ENCODE results near the gene RBMS2. TPM values are rescaled to one million over a fixed set of nuclear protein-coding genes. Genes with fewer than 3 reads are reported as not detected.

RBMS2 gene
- polyA plus RNA-seq (ENCODE audit: low read depth in 6 of 6): 1 to 10 TPM in 1 of 6 donors, under 1 TPM in 5; 0.03 to 6.0 (median 0.54) TPM

- ATAC-seq (ENCODE audit: low read depth in 2 of 2) (peak; percentile 97), DNase-seq (peak; percentile 39)
- Mint-ChIP-seq H3K27me3 (peaks cover 0 to 7% (median 0%) of the 10 kb centered on the region in 3 donors), H3K27ac (peak within 1 kb of the TSS; percentile 33 to 94 (median 70)), H3K9me3 (no peaks in the 10 kb centered on the region), H3K4me1 (peaks cover 11 to 24% (median 22%) of the 10 kb centered on the region in 3 donors), H3K4me3 (peak within 1 kb of the TSS; percentile 67 to 97 (median 93)), H3K36me3 (no peaks in the 10 kb centered on the region)
These were observed at the start of gene RBMS2 for GRCh38 chr12:56521590-56522371. Gene RBMS2 (plus strand): TSS chr12:56521820. CDS start chr12:56522024, 204 bp downstream.

- H3K27ac Mint-ChIP-seq: peak overlapping the region in 1 of 6 donors; percentile 52
These were observed 47.2 kb upstream of the RBMS2 start for GRCh38 chr12:56474389-56474788.

GRCh38 chr12:56476143-56476542 is 45.5 kb upstream of the RBMS2 start:
- Mint-ChIP-seq H3K27ac (peak overlapping the region in 3 of 6 donors; percentile 7 to 74 (median 18)), H3K9me3 (no peaks in the 10 kb centered on the region), H3K27me3 (no peaks in the 10 kb centered on the region), H3K4me1 (peaks cover 9 to 14% (median 12%) of the 10 kb centered on the region in 3 donors), H3K4me3 (no peak overlapping the region), H3K36me3 (no peaks in the 10 kb centered on the region)
- DNase-seq: no peak
- no peak for ATAC-seq (ENCODE audit: low read depth in 2 of 2)

More at GRCh38 chr12:56474389-56474788, 47.2 kb upstream of the RBMS2 start:
- H3K9me3 Mint-ChIP-seq: no peaks in the 10 kb centered on the region
- no peak for ATAC-seq (ENCODE audit: low read depth in 2 of 2)
- peaks cover 17 to 19% (median 17%) of the 10 kb centered on the region in 3 donors for H3K4me1 Mint-ChIP-seq
- H3K27me3 Mint-ChIP-seq: no peaks in the 10 kb centered on the region
- H3K4me3 Mint-ChIP-seq: no peak overlapping the region
- H3K36me3 Mint-ChIP-seq: no peaks in the 10 kb centered on the region
- no peak for DNase-seq

- no peak for ATAC-seq (ENCODE audit: low read depth in 2 of 2)
- no peaks in the 10 kb centered on the region for H3K9me3 Mint-ChIP-seq
- H3K4me1 Mint-ChIP-seq: peaks cover 2 to 12% (median 8%) of the 10 kb centered on the region in 3 donors
- H3K36me3 Mint-ChIP-seq: no peaks in the 10 kb centered on the region
- no peak overlapping the region for H3K4me3 Mint-ChIP-seq
- DNase-seq: no peak
- no peaks in the 10 kb centered on the region for H3K27me3 Mint-ChIP-seq
- peak overlapping the region in 1 of 6 donors; percentile 72 for H3K27ac Mint-ChIP-seq
These were observed 44.6 kb upstream of the RBMS2 start for GRCh38 chr12:56476972-56477432.

- Mint-ChIP-seq H3K9me3 (no peaks in the 10 kb centered on the region), H3K36me3 (no peaks in the 10 kb centered on the region), H3K4me3 (peak overlapping the region in 1 of 8 donors; percentile 72), H3K4me1 (peaks cover 1 to 11% (median 8%) of the 10 kb centered on the region in 3 donors), H3K27ac (peak overlapping the region in 1 of 6 donors; percentile 72), H3K27me3 (no peaks in the 10 kb centered on the region)
- ATAC-seq (ENCODE audit: low read depth in 2 of 2) (no peak), DNase-seq (no peak)
These were observed 43.9 kb upstream of the RBMS2 start for GRCh38 chr12:56477521-56478225.

- Mint-ChIP-seq H3K36me3 (no peaks in the 10 kb centered on the region), H3K4me3 (no peak overlapping the region), H3K4me1 (peaks cover 1 to 8% (median 7%) of the 10 kb centered on the region in 3 donors), H3K27ac (no peak overlapping the region), H3K27me3 (no peaks in the 10 kb centered on the region), H3K9me3 (no peaks in the 10 kb centered on the region)
- ATAC-seq (ENCODE audit: low read depth in 2 of 2): no peak
- DNase-seq: no peak
These were observed 42.0 kb upstream of the RBMS2 start for GRCh38 chr12:56479625-56480024.

GRCh38 chr12:56484566-56484965 is 37.1 kb upstream of the RBMS2 start:
- Mint-ChIP-seq H3K4me3 (peak overlapping the region in 1 of 8 donors; percentile 58), H3K27ac (no peak overlapping the region), H3K4me1 (peaks cover 15 to 26% (median 22%) of the 10 kb centered on the region in 3 donors), H3K36me3 (no peaks in the 10 kb centered on the region), H3K9me3 (peaks cover 0 to 2% (median 0%) of the 10 kb centered on the region in 7 donors), H3K27me3 (peaks cover 0 to 4% (median 0%) of the 10 kb centered on the region in 3 donors)
- no peak for ATAC-seq (ENCODE audit: low read depth in 2 of 2)
- no peak for DNase-seq

GRCh38 chr12:56486694-56487093 is 34.9 kb upstream of the RBMS2 start:
- Mint-ChIP-seq H3K27me3 (peaks cover 9 to 18% (median 13%) of the 10 kb centered on the region in 3 donors), H3K27ac (no peak overlapping the region), H3K4me1 (peaks cover 15 to 18% (median 15%) of the 10 kb centered on the region in 3 donors), H3K36me3 (no peaks in the 10 kb centered on the region), H3K4me3 (peak overlapping the region; percentile 22 to 98 (median 93)), H3K9me3 (peaks cover 0 to 2% (median 0%) of the 10 kb centered on the region in 7 donors)
- DNase-seq (no peak), ATAC-seq (ENCODE audit: low read depth in 2 of 2) (no peak)

- Mint-ChIP-seq H3K9me3 (peaks cover 0 to 2% (median 0%) of the 10 kb centered on the region in 7 donors), H3K4me3 (peak overlapping the region; percentile 84 to 98 (median 95)), H3K27me3 (peaks cover 9 to 21% (median 16%) of the 10 kb centered on the region in 3 donors), H3K4me1 (peaks cover 15 to 18% (median 15%) of the 10 kb centered on the region in 3 donors), H3K36me3 (no peaks in the 10 kb centered on the region), H3K27ac (peak overlapping the region in 5 of 6 donors; percentile 60 to 73 (median 67))
- DNase-seq (peak; percentile 30), ATAC-seq (ENCODE audit: low read depth in 2 of 2) (peak; percentile 15 to 18)
These were observed 34.1 kb upstream of the RBMS2 start for GRCh38 chr12:56487448-56488040.

GRCh38 chr12:56488041-56488955 is 33.3 kb upstream of the RBMS2 start, which contains the start of gene GLS2:
Gene GLS2 (minus strand): TSS chr12:56488161. CDS start chr12:56488118, 43 bp downstream.
- Mint-ChIP-seq H3K4me3 (peak within 1 kb of the TSS; percentile 84 to 98 (median 95)), H3K4me1 (peaks cover 15 to 18% (median 15%) of the 10 kb centered on the region in 3 donors), H3K27me3 (peaks cover 9 to 21% (median 16%) of the 10 kb centered on the region in 3 donors), H3K36me3 (no peaks in the 10 kb centered on the region), H3K27ac (peak within 1 kb of the TSS; percentile 67 to 83 (median 77)), H3K9me3 (peaks cover 0 to 2% (median 0%) of the 10 kb centered on the region in 7 donors)
- ATAC-seq (ENCODE audit: low read depth in 2 of 2) (peak; percentile 97), DNase-seq (peak; percentile 77)

GRCh38 chr12:56490360-56490759 is 31.3 kb upstream of the RBMS2 start:
- H3K4me1 Mint-ChIP-seq: peaks cover 15 to 18% (median 15%) of the 10 kb centered on the region in 3 donors
- no peaks in the 10 kb centered on the region for H3K36me3 Mint-ChIP-seq
- DNase-seq: no peak
- ATAC-seq (ENCODE audit: low read depth in 2 of 2): no peak
- H3K9me3 Mint-ChIP-seq: peaks cover 0 to 2% (median 0%) of the 10 kb centered on the region in 7 donors
- peaks cover 9 to 21% (median 16%) of the 10 kb centered on the region in 3 donors for H3K27me3 Mint-ChIP-seq
- peak overlapping the region in 1 of 8 donors; percentile 70 for H3K4me3 Mint-ChIP-seq
- H3K27ac Mint-ChIP-seq: no peak overlapping the region

Data from naive B cell (primary cell).